ENCODE measurements around the gene EPN1.
A peak's percentile ranks its signal among the peaks of the same experiment; 100 is the strongest.

The EPN1 gene

DNA sequence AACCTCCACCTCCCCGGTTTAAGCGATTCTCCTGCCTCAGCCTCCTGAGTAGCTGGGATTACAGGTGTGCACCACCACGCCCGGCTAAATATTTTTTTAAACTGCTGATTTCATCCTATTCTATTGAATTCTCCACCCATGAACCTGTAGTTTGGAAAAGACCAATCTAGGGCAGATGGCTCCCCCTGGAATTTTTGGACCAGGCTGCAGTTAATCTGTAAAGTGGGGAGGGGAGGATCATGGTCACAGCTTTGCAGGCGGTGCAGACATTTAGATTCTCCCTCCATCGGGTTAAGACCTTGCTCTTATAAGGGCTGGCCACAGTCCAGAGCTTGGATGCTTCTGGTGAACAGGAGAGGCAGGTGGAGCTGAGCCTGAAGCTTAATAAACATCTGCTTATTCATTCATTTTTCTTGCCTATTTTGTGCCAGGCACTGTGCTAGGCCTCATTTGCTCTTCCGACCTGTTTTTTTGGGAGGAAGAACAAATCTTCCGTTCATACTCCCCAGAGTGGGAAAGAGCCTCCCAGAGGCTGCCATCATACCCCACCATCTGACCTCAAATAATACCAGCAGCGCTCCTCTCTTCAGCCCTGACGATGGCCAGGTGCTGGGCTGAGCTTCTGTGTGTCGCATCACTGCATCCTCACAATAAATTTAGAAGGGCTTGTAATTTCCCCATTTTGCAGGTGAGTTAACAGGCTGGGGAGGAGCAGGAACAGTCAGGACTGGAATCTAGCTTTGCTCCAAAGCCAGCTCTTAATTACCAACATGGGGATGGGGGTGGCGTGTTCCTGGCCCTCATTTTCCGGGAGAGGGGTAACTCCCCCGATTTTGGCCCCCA lies 27.9 kb upstream of the EPN1 start:
- H3K9me3 ChIP-seq (ENCODE audit: control insufficient read depth, low read length): no peaks in the 10 kb centered on the region
- H3K4me3 ChIP-seq (ENCODE audit: low read depth, low read length): peak overlapping the region; percentile 89
- H3K79me2 ChIP-seq: peaks cover 2% of the 10 kb centered on the region
- peak overlapping the region; percentile 85 for H2AFZ ChIP-seq
- no peaks in the 10 kb centered on the region for H3K36me3 ChIP-seq (ENCODE audit: control insufficient read depth, insufficient read depth, low read length)
- peak overlapping the region; percentile 98 for H3K4me2 ChIP-seq (ENCODE audit: low read length)
- H3K27ac ChIP-seq: no peak overlapping the region
- peaks cover 18% of the 10 kb centered on the region for H3K4me1 ChIP-seq
- H3K27me3 ChIP-seq (ENCODE audit: control insufficient read depth, insufficient read depth, low read length): no peaks in the 10 kb centered on the region
- no peak overlapping the region for H3K9ac ChIP-seq
- TF ChIP-seq, protein P1, sequence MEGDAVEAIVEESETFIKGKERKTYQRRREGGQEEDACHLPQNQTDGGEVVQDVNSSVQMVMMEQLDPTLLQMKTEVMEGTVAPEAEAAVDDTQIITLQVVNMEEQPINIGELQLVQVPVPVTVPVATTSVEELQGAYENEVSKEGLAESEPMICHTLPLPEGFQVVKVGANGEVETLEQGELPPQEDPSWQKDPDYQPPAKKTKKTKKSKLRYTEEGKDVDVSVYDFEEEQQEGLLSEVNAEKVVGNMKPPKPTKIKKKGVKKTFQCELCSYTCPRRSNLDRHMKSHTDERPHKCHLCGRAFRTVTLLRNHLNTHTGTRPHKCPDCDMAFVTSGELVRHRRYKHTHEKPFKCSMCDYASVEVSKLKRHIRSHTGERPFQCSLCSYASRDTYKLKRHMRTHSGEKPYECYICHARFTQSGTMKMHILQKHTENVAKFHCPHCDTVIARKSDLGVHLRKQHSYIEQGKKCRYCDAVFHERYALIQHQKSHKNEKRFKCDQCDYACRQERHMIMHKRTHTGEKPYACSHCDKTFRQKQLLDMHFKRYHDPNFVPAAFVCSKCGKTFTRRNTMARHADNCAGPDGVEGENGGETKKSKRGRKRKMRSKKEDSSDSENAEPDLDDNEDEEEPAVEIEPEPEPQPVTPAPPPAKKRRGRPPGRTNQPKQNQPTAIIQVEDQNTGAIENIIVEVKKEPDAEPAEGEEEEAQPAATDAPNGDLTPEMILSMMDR (IDR thresholded peaks at IDR 0.05): no peak

DNA sequence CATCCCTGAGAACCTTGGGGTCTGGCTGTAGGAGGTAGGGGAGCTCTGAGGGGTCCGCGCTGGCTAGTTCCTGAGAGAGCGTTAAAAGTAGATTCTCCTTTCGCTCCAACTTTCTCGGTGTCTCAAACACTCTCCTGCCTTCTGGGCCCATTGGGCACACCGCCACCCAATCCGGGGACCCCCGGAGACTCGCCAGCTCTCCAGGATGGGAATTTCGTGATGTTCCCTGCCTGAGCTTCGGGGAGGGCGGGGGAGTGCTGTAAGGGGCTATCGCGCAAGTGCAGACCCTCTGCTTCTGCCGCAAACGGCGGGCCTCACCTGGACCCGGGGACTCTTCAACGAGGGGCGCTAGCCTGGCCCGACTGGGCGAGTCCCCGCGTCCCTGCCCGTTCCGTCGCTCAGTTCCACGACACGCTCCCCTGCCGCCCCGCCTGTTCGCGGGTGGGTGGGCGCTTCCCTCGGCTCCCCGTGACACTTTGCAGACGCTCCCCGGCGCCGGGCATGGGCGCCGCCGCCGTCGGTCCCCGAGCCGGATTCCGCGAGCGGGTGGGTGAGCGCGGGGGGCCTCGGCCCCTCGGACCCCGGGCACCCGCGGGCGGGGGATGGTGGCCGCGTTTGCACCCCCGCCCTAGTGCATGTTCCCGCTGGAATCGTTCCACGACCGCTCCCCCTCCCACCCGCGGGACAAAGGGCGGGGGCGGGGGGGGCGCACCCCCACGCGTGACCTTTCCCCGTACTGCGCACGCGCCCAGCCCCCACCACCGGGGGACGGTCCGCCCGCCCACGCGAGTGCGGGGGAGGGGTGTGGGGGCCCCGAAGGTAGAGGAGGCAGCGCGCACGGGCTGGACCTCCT lies 27.1 kb upstream of the EPN1 start, which contains the start of gene CCDC106:
TSS of gene CCDC106 (plus strand) at position 481 of the 853 bp plus-strand sequence. CDS start 835 bp downstream, outside the sequence.
- Histone ChIP-seq H3K27me3 (ENCODE audit: control insufficient read depth, insufficient read depth, low read length) (no peaks in the 10 kb centered on the region), H3K79me2 (peaks cover 2% of the 10 kb centered on the region), H3K9ac (peak within 1 kb of the TSS; percentile 12), H3K27ac (no peak within 1 kb of the TSS), H3K4me3 (ENCODE audit: low read depth, low read length) (peak within 1 kb of the TSS; percentile 89), H3K36me3 (ENCODE audit: control insufficient read depth, insufficient read depth, low read length) (no peaks in the 10 kb centered on the region), H2AFZ (peak within 1 kb of the TSS; percentile 85), H3K9me3 (ENCODE audit: control insufficient read depth, low read length) (no peaks in the 10 kb centered on the region), H3K4me1 (peaks cover 18% of the 10 kb centered on the region), H3K4me2 (ENCODE audit: low read length) (peak within 1 kb of the TSS; percentile 98)
- TF ChIP-seq, protein P1 (IDR thresholded peaks at IDR 0.05): no peak

DNA sequence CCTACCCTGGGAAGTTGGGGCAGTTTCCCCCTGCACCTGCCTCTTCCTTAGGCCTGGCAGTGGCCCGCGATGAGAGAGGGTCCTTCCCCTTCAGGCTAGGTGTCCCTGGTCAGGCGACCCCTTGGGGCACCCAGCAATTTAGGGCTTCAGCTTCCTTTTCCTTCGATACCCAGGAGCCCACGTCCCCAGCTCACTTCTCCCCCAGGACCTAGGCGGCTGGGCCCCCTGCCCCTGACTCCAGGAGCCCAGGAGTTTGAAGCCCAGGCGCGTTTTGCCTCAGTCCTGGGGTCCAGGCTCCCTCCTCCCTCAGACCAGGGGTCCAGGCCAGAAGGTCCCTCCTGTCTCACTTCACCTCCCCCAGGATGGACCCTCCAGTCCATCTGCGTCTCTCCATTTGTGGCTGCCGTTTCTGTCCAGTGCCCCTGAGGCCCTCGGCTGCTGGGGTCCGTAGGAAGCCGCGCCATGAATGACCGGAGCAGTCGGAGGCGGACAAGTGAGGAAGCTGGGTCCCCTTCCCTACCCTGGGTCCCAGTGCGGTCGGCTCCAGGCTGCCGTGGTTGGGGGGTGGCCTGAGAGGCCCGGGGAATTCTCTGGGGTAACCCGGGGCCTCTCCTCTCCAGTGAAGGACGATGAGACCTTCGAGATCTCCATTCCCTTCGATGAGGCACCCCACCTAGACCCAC lies 26.3 kb upstream of the EPN1 start:
- Histone ChIP-seq H3K27ac (no peak overlapping the region), H3K4me3 (ENCODE audit: low read depth, low read length) (peak overlapping the region; percentile 89), H3K79me2 (peaks cover 2% of the 10 kb centered on the region), H3K9ac (no peak overlapping the region), H2AFZ (peak overlapping the region; percentile 85), H3K4me1 (peaks cover 15% of the 10 kb centered on the region), H3K36me3 (ENCODE audit: control insufficient read depth, insufficient read depth, low read length) (no peaks in the 10 kb centered on the region), H3K27me3 (ENCODE audit: control insufficient read depth, insufficient read depth, low read length) (no peaks in the 10 kb centered on the region), H3K9me3 (ENCODE audit: control insufficient read depth, low read length) (no peaks in the 10 kb centered on the region), H3K4me2 (ENCODE audit: low read length) (peak overlapping the region; percentile 98)
- TF ChIP-seq, protein P1 (IDR thresholded peaks at IDR 0.05): no peak

DNA sequence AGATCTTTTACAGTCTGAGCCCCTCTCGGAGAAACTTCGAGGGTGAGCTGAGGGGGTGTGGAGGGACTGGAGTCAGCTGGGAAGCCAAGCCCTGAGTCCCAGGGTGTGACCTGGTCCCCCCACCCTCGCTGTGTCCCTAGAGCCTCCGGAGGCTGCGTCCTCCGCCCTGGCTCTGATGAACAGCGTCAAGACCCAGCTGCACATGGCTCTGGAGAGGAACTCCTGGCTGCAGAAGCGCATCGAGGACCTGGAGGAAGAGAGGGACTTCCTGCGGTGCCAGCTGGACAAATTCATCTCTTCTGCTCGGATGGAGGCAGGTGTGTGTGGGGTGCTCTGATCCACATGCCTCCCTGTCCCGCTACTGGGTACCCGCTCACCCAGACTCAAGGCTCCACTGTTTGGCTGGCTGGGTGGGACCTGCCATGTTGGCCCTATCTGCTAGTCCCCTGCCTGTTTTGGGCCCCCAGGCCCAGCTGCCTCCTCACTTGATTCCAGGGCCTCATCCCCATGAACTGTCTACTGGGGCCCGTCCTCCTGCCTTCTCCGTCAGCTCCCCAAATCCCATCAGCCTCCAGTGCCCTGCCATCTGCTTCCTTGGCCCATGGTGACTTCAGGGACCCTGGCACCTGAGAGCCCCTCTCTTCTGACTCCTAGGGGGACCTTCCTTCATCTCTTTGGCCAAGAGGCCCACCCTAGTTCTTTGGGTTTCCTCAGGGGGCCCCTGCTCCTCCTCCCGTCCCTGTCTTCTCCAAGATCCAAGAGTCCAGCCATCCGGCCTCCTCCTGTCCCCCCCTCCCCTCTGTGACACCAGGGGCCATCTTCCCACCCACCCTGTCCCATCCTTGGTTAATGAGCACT lies 25.5 kb upstream of the EPN1 start:
- Histone ChIP-seq H3K4me3 (ENCODE audit: low read depth, low read length) (peak overlapping the region; percentile 89), H3K27ac (no peak overlapping the region), H3K9ac (no peak overlapping the region)

More for the DNA sequence above, 25.5 kb upstream of the EPN1 start:
- H3K9me3 ChIP-seq (ENCODE audit: control insufficient read depth, low read length): no peaks in the 10 kb centered on the region
- no peak overlapping the region for H2AFZ ChIP-seq
- no peaks in the 10 kb centered on the region for H3K27me3 ChIP-seq (ENCODE audit: control insufficient read depth, insufficient read depth, low read length)
- TF ChIP-seq, protein P1 (IDR thresholded peaks at IDR 0.05): no peak
- H3K79me2 ChIP-seq: peaks cover 2% of the 10 kb centered on the region
- H3K36me3 ChIP-seq (ENCODE audit: control insufficient read depth, insufficient read depth, low read length): no peaks in the 10 kb centered on the region
- peak overlapping the region; percentile 8 for H3K4me2 ChIP-seq (ENCODE audit: low read length)
- peaks cover 13% of the 10 kb centered on the region for H3K4me1 ChIP-seq

All from parathyroid adenoma (tissue), 2 donors.